Fibroblast of skin of left quadriceps (primary cell): Measurements from ENCODE around the gene SYT1.
"Not testable (repeated sequence)": the region's sequence is repeated elsewhere in the genome, so short reads cannot be mapped to it uniquely, and the experiment has no call there.

Experiments used
- DNase-seq, 2 experiments: peaks; one replicate each; pipeline ENCODE4 v3.0.0-alpha.2; 2013; ENCODE audit warnings: low read depth in 2 of 2

SYT1 gene

GRCh38 chr12:78966926-78967325 is 102.4 kb downstream of the SYT1 start:
- no peak for DNase-seq

GRCh38 chr12:78968226-78968625 is 103.7 kb downstream of the SYT1 start:
- peak; percentile 20 to 31 for DNase-seq

GRCh38 chr12:78970041-78970440 is 105.5 kb downstream of the SYT1 start:
- DNase-seq, result no peak

DNA sequence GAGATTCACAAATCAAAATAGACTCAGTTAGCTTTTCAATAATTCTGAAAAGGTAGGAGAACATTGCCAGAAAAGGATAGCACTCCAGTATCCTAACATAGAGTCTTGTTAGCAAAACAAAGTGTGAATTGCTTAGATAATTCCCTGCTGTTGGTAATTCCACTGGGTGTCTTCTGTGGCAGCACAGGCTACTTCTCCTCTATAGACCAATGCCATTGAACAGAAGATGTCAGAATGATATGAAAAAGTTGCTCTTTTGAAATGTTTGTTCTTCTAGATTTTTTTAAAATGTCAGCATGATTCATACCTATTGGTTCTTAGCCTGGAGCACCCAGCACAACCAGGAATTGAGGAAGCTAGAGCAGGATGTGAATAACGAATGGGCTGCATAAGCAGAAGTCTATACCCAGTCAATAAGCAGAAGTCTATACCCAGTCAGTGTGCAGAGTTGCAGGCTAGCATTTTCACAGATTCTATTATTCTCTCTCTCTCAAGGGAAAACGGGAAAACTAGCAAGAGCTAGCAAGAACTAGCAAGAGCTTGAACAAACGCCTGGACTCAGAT is 112.8 kb downstream of the SYT1 start:
- no peak for DNase-seq

DNA sequence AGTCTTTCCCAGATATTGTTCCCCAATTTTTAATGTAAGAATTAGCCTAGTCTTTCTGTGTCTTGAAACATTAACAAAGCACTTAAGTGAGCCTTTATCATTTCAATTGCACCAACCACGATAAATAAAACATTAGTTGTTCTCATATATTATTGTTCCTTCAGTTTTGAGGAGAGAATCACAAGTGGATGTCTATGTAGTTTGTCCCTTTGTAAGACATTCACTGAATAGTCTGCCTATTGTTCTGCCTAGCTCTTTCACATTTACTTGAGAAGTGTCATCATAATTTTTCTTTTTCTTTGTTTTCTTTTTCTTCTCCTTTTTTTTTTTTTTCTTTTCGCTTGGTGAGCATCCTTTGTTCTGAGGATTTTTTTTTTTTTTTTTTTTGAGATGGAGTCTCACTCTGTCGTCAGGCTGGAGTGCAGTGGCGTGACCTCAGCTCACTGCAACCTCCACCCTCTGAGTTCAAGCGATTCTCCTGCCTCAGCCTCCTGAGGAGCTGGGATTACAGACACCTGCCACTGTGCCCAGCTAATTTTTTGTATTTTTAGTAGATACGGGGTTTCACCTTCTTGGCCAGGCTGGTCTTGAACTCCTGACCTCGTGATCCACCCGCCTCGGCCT is 129.7 kb downstream of the SYT1 start:
- no peak for DNase-seq

DNA sequence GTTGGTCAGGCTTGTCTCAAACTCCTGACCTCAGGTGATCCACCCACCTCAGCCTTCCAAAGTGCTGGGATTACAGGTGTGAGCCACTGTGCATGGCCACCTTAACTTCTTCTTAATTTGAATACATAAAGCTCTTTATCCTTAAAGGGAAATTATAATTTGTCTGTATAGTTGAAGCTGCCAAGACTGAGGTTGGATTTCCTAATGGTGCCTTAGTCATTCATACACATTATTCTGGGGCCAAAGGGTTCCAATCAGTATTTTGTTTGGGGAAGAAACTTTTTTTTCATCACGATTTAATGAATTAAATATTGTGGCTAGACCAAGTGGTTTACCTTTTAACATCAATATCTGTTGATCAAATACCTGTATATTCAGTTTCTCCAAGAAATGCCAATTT is 135.9 kb downstream of the SYT1 start:
- DNase-seq, result no peak

DNA sequence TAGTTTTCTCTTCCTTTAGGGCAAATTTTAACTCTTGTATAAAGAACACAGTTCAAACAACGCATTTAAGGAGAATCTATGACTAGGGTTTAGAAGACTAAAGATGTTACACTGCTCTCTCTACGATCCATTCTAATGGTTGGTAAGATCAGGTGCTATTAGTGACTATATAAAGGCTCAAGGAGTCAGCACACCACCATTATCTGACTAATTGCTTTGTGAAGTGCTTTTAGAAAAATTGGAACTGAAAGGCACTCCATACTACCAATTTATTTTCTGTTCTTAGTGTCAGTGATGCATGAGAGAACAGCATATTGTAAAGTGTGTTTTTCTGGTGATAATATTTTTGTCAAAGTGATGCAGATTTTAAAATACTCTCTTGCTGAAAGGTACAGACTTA is 136.8 kb downstream of the SYT1 start:
- no peak for DNase-seq

GRCh38 chr12:79006306-79006705 is 141.7 kb downstream of the SYT1 start:
- DNase-seq, result peak; percentile 1 to 4

DNA sequence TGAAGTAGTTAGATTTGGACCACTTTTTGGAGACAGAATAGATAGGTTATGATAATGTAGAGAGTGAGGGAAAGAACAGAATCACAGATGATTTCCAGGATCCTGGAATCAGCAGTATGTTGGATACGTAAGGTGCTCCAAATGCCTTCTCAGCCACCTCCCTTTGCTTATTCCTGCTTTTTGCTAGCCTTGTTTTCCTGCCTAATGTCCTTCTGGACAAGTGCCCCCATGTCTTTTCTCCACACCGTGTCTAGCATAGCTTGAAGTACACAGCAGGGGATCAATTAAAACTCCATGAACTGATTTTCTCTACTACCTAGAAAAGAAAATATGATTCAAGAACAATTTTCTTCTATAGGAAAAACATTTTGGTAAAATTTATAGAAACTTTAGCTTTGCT is 144.0 kb downstream of the SYT1 start:
- DNase-seq, result no peak

- DNase-seq, result no peak
Measured at GRCh38 chr12:79012636-79013035, 148.1 kb downstream of the SYT1 start.

DNA sequence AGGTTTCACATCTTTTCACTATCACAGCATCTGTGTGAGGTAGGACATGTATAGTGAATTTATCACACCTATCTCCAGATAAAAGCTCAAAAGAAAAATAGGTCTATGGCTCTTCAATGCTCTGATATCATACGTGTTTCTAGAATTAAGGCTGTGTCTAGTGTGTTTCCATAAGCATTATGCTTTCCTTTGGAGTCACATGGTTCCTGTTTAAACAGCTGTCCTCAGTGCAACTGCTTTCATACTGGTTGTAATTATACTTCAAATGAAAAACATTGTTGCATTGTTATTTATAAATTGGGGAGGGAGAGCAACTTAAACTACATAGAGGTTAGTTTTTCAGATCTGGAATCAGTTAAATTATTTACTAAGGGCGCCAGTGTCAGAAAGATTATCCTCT is 151.6 kb downstream of the SYT1 start:
- DNase-seq, result no peak

- no peak for DNase-seq
Measured at GRCh38 chr12:79019672-79020071, 155.1 kb downstream of the SYT1 start.

- DNase-seq, result no peak
Measured at GRCh38 chr12:79020106-79020505, 155.5 kb downstream of the SYT1 start.

- no peak for DNase-seq
Measured at GRCh38 chr12:79021021-79021420, 156.4 kb downstream of the SYT1 start.

- DNase-seq, result no peak
Measured at GRCh38 chr12:79023261-79023660, 158.7 kb downstream of the SYT1 start.

GRCh38 chr12:79023784-79024183 is 159.2 kb downstream of the SYT1 start:
- no peak for DNase-seq

- no peak for DNase-seq
Measured at GRCh38 chr12:79033788-79034187, 169.2 kb downstream of the SYT1 start.

DNA sequence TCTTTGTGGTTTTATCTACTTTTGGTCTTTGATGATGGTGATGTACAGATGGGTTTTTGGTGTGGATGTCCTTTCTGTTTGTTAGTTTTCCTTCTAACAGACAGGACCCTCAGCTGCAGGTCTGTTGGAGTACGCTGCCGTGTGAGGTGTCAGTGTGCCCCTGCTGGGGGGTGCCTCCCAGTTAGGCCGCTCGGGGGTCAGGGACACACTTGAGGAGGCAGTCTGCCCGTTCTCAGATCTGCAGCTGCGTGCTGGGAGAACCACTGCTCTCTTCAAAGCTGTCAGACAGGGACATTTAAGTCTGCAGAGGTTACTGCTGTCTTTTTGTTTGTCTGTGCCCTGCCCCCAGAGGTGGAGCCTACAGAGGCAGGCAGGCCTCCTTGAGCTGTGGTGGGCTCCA is 180.2 kb downstream of the SYT1 start:
- DNase-seq, result not testable (repeated sequence)

DNA sequence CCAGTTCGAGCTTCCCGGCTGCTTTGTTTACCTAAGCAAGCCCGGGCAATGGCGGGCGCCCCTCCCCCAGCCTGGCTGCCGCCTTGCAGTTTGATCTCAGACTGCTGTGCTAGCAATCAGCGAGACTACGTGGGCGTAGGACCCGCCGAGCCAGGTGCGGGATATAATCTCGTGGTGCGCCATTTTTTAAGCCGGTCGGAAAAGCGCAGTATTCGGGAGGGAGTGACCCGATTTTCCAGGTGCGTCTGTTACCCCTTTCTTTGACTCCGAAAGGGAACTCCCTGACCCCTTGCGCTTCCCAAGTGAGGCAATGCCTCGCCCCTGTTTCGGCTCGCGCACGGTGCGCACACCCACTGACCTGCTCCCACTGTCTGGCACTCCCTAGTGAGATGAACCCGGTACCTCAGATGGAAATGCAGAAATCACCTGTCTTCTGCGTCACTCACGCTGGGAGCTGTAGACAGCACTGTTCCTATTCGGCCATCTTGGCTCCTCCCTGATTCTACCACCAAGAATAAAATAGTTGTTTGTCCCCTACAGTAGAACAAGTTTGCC is 180.7 kb downstream of the SYT1 start:
- not testable (repeated sequence) for DNase-seq

DNA sequence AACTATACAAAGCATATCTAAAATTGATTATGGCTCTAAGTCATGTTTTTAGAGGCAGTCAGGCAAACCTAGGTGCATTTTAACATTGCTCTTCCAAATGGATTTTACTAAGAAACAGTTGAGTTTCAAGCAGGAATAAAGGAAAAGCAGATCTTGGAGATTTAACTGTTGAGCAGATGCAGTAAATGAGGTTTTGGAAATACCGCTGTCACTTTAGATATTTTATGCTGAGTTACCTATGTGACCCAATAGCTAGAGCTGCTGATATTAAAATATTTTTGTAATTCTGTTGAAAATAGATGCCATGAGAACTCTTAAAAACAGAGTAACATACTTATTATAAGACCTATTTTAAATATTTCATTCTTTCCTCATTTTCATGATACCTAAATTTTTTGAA is 181.4 kb downstream of the SYT1 start:
- DNase-seq, result no peak

DNA sequence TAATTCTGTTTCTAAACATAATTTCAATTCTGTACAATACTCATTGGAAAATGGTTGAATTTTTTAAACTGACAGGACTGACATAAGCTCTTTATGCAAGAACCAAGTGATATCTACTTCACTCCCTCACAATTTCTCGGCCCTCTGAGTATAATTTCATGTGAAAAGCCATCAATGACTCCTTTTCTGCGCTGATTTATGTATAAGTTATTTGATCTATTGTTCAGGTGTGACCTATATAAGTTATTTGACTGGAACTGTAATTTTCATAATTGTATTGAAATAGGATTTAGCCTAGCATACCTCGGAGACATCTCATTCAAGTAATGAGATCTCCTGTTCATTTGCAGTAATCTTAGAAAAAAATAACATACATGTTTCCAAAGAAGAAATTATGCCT is 184.4 kb downstream of the SYT1 start:
- no peak for DNase-seq

DNA sequence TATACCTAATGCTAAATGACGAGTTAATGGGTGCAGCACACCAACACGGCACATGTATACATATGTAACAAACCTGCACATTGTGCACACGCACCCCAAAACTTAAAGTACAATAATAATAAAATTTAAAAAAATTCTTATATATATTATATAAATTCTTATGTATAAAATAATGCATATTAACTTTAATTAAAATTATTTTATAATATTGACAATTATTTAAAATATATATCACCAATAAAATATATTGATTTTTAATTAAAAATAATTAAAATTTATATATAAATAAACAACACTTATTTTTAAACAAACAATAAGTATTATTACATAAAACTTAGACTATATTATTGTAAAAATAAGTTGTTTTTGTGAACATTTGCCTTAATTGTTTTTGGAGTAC is 188.8 kb downstream of the SYT1 start:
- DNase-seq, result no peak

DNA sequence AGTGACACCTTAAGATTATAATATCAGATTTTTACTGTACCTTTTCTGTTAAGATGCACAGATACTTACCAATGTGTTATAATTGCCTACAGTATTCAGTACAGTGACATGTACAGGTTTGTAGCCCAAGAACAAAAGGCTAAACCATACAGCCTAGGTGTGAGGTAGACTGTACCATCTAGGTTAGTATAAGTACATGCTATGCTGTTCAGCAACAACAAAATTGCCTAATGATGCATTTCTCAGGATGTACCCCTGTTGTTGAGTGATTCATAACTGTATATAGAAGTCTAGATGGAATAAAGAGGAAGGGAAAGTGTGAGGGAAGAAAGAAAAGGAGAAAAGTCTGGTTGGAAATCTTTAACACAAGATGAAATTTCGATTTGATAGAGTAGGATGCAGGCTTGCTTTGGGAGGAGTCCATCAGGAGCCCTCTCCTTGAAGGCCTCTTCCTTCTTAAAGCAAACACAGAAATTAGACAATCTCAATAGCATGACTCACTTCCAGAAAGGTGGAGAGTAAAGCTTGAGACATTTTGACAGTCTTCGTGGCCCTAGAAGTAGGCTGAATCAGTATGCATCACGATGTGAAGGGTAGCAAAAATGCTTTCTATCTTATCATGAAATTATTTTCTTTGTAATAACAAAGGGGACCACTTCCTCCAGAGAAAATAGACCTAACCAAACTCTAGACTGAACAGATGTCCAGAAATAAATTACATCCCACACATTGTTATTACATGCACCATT is 191.5 kb downstream of the SYT1 start:
- DNase-seq, result peak in 1 of 2 experiments; percentile 21
